Lower leg skin (tissue), 3 donors: ENCODE measurements around the gene MIPOL1.

Source experiments
- POLR2A ChIP-seq, 2 donors: fragments of 450-650 bp; IDR thresholded peaks; one replicate each; pipeline ENCODE4 v1.6.1; 2016 to 2017; ENCODE audit warnings: antibody characterized with exemption in 2 of 2, mild to moderate bottlenecking in 1 of 2, moderate library complexity in 1 of 2
- TF ChIP-seq, protein P1 (sequence below), 3 donors: fragments of 450-650 bp; IDR thresholded peaks; one replicate each; pipeline ENCODE4 v1.5.1; 2016; ENCODE audit warnings: antibody characterized with exemption in 3 of 3, mild to moderate bottlenecking in 3 of 3, moderate library complexity in 2 of 3

- TF ChIP-seq, protein P1, sequence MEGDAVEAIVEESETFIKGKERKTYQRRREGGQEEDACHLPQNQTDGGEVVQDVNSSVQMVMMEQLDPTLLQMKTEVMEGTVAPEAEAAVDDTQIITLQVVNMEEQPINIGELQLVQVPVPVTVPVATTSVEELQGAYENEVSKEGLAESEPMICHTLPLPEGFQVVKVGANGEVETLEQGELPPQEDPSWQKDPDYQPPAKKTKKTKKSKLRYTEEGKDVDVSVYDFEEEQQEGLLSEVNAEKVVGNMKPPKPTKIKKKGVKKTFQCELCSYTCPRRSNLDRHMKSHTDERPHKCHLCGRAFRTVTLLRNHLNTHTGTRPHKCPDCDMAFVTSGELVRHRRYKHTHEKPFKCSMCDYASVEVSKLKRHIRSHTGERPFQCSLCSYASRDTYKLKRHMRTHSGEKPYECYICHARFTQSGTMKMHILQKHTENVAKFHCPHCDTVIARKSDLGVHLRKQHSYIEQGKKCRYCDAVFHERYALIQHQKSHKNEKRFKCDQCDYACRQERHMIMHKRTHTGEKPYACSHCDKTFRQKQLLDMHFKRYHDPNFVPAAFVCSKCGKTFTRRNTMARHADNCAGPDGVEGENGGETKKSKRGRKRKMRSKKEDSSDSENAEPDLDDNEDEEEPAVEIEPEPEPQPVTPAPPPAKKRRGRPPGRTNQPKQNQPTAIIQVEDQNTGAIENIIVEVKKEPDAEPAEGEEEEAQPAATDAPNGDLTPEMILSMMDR (IDR thresholded peaks at IDR 0.05): no peak
- no peak for TF ChIP-seq POLR2A (IDR thresholded peaks at IDR 0.05)
These were observed 231.2 kb downstream of the MIPOL1 start for GRCh38 chr14:37428954-37429353.
